HUES64 (cell line): ENCODE data around the gene TMPRSS11A.

ENCODE experiments used
- H3K27ac ChIP-seq: 2 replicates; pipeline ENCODE4 v1.7.0; 2013; ENCODE audit warnings: low read depth, low read length, inconsistent platforms
- H3K27me3 ChIP-seq: 2 replicates; pipeline ENCODE4 v1.6.1; 2013; ENCODE audit warnings: mild to moderate bottlenecking, low read length; ENCODE audit not compliant: insufficient read depth
- H3K36me3 ChIP-seq: 2 replicates; pipeline ENCODE4 v1.6.1; 2013; ENCODE audit warnings: mild to moderate bottlenecking, low read length; ENCODE audit not compliant: insufficient read depth
- H3K4me1 ChIP-seq: 2 replicates; pipeline ENCODE4 v1.6.1; 2013; ENCODE audit warnings: mild to moderate bottlenecking, low read length, moderate library complexity; ENCODE audit not compliant: insufficient read depth
- H3K4me3 ChIP-seq: 2 replicates; pipeline ENCODE4 v1.5.1; 2013; ENCODE audit warnings: mild to moderate bottlenecking, low read length, moderate library complexity
- H3K9ac ChIP-seq: 2 replicates; pipeline ENCODE4 v1.6.1; 2013; ENCODE audit warnings: mild to moderate bottlenecking, low read depth, low read length
- H3K9me3 ChIP-seq: 2 replicates; pipeline ENCODE4 v1.6.1; 2013; ENCODE audit warnings: low read depth, low read length; ENCODE audit not compliant: insufficient read depth
- WGBS: fragments of 150-250, 120-280 bp; methylation state at CpG from one replicate; pipeline ENCODE4 v1.1.7; 2013; ENCODE audit warnings: missing lambda C conversion rate; 5-methylcytosine and 5-hydroxymethylcytosine counted together

TMPRSS11A gene

GRCh38 chr4:67935888-67936287, 27.4 kb downstream of the TMPRSS11A start:
- H3K4me3 ChIP-seq, result no peak overlapping the region
- H3K27me3 ChIP-seq, result no peaks in the 10 kb centered on the region
- whole genome bisulfite sequencing, result 50% methylated on average over 2 of the region's 2 CpGs
- no peak overlapping the region for H3K9ac ChIP-seq
- H3K27ac ChIP-seq, result no peak overlapping the region
- H3K4me1 ChIP-seq, result peaks cover 12% of the 10 kb centered on the region
- H3K9me3 ChIP-seq, result no peaks in the 10 kb centered on the region
- H3K36me3 ChIP-seq, result no peaks in the 10 kb centered on the region

- 13% methylated on average over 1 of the region's 2 CpGs for WGBS
- H3K36me3 ChIP-seq, result no peaks in the 10 kb centered on the region
- no peaks in the 10 kb centered on the region for H3K27me3 ChIP-seq
- H3K9ac ChIP-seq, result no peak overlapping the region
- H3K4me1 ChIP-seq, result peaks cover 12% of the 10 kb centered on the region
- no peaks in the 10 kb centered on the region for H3K9me3 ChIP-seq
- H3K4me3 ChIP-seq, result no peak overlapping the region
- no peak overlapping the region for H3K27ac ChIP-seq
Observed at GRCh38 chr4:67934628-67935027, 28.7 kb downstream of the TMPRSS11A start.

GRCh38 chr4:67933755-67934154, 29.5 kb downstream of the TMPRSS11A start:
- peaks cover 12% of the 10 kb centered on the region for H3K4me1 ChIP-seq
- H3K9ac ChIP-seq, result no peak overlapping the region
- H3K27me3 ChIP-seq, result no peaks in the 10 kb centered on the region
- 100% methylated on average over 1 of the region's 1 CpG for WGBS
- H3K9me3 ChIP-seq, result no peaks in the 10 kb centered on the region
- no peaks in the 10 kb centered on the region for H3K36me3 ChIP-seq
- H3K4me3 ChIP-seq, result no peak overlapping the region
- no peak overlapping the region for H3K27ac ChIP-seq

GRCh38 chr4:67933038-67933437, 30.3 kb downstream of the TMPRSS11A start:
- no peak overlapping the region for H3K27ac ChIP-seq
- H3K4me3 ChIP-seq, result no peak overlapping the region
- H3K4me1 ChIP-seq, result peaks cover 12% of the 10 kb centered on the region
- H3K36me3 ChIP-seq, result no peaks in the 10 kb centered on the region
- no peak overlapping the region for H3K9ac ChIP-seq
- H3K9me3 ChIP-seq, result no peaks in the 10 kb centered on the region
- H3K27me3 ChIP-seq, result no peaks in the 10 kb centered on the region
- WGBS, result 92% methylated on average over 3 of the region's 5 CpGs

GRCh38 chr4:67931256-67931655, 32.0 kb downstream of the TMPRSS11A start:
- H3K9ac ChIP-seq, result no peak overlapping the region
- H3K4me3 ChIP-seq, result no peak overlapping the region
- H3K9me3 ChIP-seq, result no peaks in the 10 kb centered on the region
- 100% methylated on average over 1 of the region's 3 CpGs for WGBS
- no peaks in the 10 kb centered on the region for H3K36me3 ChIP-seq
- no peaks in the 10 kb centered on the region for H3K27me3 ChIP-seq
- H3K27ac ChIP-seq, result no peak overlapping the region
- peaks cover 12% of the 10 kb centered on the region for H3K4me1 ChIP-seq

- no peaks in the 10 kb centered on the region for H3K36me3 ChIP-seq
- no peak overlapping the region for H3K27ac ChIP-seq
- WGBS, result 97% methylated on average over 3 of the region's 3 CpGs
- H3K4me3 ChIP-seq, result no peak overlapping the region
- no peaks in the 10 kb centered on the region for H3K27me3 ChIP-seq
- no peak overlapping the region for H3K9ac ChIP-seq
- H3K4me1 ChIP-seq, result peaks cover 5% of the 10 kb centered on the region
- H3K9me3 ChIP-seq, result no peaks in the 10 kb centered on the region
Observed at GRCh38 chr4:67929426-67929825, 33.9 kb downstream of the TMPRSS11A start.

GRCh38 chr4:67928546-67928945, 34.7 kb downstream of the TMPRSS11A start:
- Histone ChIP-seq H3K27me3 (no peaks in the 10 kb centered on the region), H3K27ac (no peak overlapping the region), H3K4me1 (no peaks in the 10 kb centered on the region), H3K9me3 (no peaks in the 10 kb centered on the region), H3K36me3 (no peaks in the 10 kb centered on the region), H3K9ac (no peak overlapping the region), H3K4me3 (no peak overlapping the region)
- 85% methylated on average over 3 of the region's 3 CpGs for WGBS

GRCh38 chr4:67927251-67927650, 36.0 kb downstream of the TMPRSS11A start:
- Histone ChIP-seq H3K27me3 (no peaks in the 10 kb centered on the region), H3K36me3 (no peaks in the 10 kb centered on the region)
- WGBS, result 93% methylated on average over 3 of the region's 3 CpGs

GRCh38 chr4:67926485-67926884, 36.8 kb downstream of the TMPRSS11A start:
- H3K4me1 ChIP-seq, result no peaks in the 10 kb centered on the region
- H3K27ac ChIP-seq, result no peak overlapping the region
- H3K36me3 ChIP-seq, result no peaks in the 10 kb centered on the region
- no peaks in the 10 kb centered on the region for H3K27me3 ChIP-seq
- WGBS, result 93% methylated on average over 7 of the region's 7 CpGs
- no peaks in the 10 kb centered on the region for H3K9me3 ChIP-seq
- no peak overlapping the region for H3K4me3 ChIP-seq
- H3K9ac ChIP-seq, result no peak overlapping the region

More at GRCh38 chr4:67927251-67927650, 36.0 kb downstream of the TMPRSS11A start:
- Histone ChIP-seq H3K9me3 (no peaks in the 10 kb centered on the region), H3K4me1 (no peaks in the 10 kb centered on the region), H3K4me3 (no peak overlapping the region), H3K9ac (no peak overlapping the region), H3K27ac (no peak overlapping the region)

GRCh38 chr4:67922697-67923096, 40.6 kb downstream of the TMPRSS11A start:
- Histone ChIP-seq H3K27ac (no peak overlapping the region), H3K4me3 (no peak overlapping the region), H3K27me3 (no peaks in the 10 kb centered on the region), H3K4me1 (no peaks in the 10 kb centered on the region), H3K9me3 (no peaks in the 10 kb centered on the region), H3K9ac (no peak overlapping the region), H3K36me3 (no peaks in the 10 kb centered on the region)
- WGBS, result 95% methylated on average over 3 of the region's 4 CpGs

GRCh38 chr4:67918428-67918827, 44.9 kb downstream of the TMPRSS11A start:
- Histone ChIP-seq H3K4me3 (no peak overlapping the region), H3K27me3 (no peaks in the 10 kb centered on the region), H3K27ac (no peak overlapping the region), H3K36me3 (no peaks in the 10 kb centered on the region), H3K9ac (no peak overlapping the region), H3K4me1 (no peaks in the 10 kb centered on the region), H3K9me3 (no peaks in the 10 kb centered on the region)

- Histone ChIP-seq H3K27ac (no peak overlapping the region), H3K27me3 (no peaks in the 10 kb centered on the region), H3K4me3 (no peak overlapping the region), H3K36me3 (no peaks in the 10 kb centered on the region), H3K9ac (no peak overlapping the region), H3K4me1 (no peaks in the 10 kb centered on the region), H3K9me3 (no peaks in the 10 kb centered on the region)
- 89% methylated on average over 5 of the region's 5 CpGs for WGBS
Observed at GRCh38 chr4:67915400-67915966, 47.8 kb downstream of the TMPRSS11A start.
